Hepatocyte (in vitro differentiated cells): ENCODE measurements around the gene DISC1. TPM values are rescaled to one million over a fixed set of nuclear protein-coding genes. Genes with fewer than 3 reads are reported as not detected.

Source experiments
- DNase-seq: peaks from one replicate; pipeline ENCODE4 v3.0.0-alpha.2; 2016; ENCODE audit warnings: low spot score
- H2AFZ ChIP-seq: fragments of 200-600 bp; sonication (generic); 2 replicates; pipeline ENCODE4 v1.6.0; 2016; ENCODE audit warnings: antibody characterized with exemption, mild to moderate bottlenecking
- H3K27ac ChIP-seq: fragments of 200-600 bp; sonication (generic); 2 replicates; pipeline ENCODE4 v1.5.1; 2016; ENCODE audit warnings: mild to moderate bottlenecking
- H3K27me3 ChIP-seq: fragments of 200-600 bp; sonication (generic); 2 replicates; pipeline ENCODE4 v1.6.1; 2016
- H3K36me3 ChIP-seq: fragments of 200-600 bp; sonication (generic); replicated peaks from 2 replicates; pipeline ENCODE4 v1.5.1; 2016; ENCODE audit warnings: low read depth; ENCODE audit not compliant: insufficient read depth
- H3K4me1 ChIP-seq: fragments of 200-600 bp; sonication (generic); 2 replicates; pipeline ENCODE4 v1.5.1; 2016; ENCODE audit warnings: mild to moderate bottlenecking, moderate library complexity; ENCODE audit not compliant: insufficient read depth
- H3K4me2 ChIP-seq: fragments of 200-600 bp; sonication (generic); 2 replicates; pipeline ENCODE4 v1.6.0; 2016
- H3K4me3 ChIP-seq: fragments of 200-600 bp; sonication (generic); 2 replicates; pipeline ENCODE4 v1.5.1; 2016; ENCODE audit warnings: mild to moderate bottlenecking
- H3K79me2 ChIP-seq: fragments of 200-600 bp; sonication (generic); 2 replicates; pipeline ENCODE4 v1.6.0; 2017; ENCODE audit warnings: mild to moderate bottlenecking
- H3K9me2 ChIP-seq: fragments of 200-600 bp; sonication (generic); replicated peaks from 2 replicates; pipeline ENCODE4 v1.6.0; 2017; ENCODE audit warnings: mild to moderate bottlenecking; ENCODE audit not compliant: insufficient read depth
- H3K9me3 ChIP-seq: fragments of 200-600 bp; sonication (generic); 2 replicates; pipeline ENCODE4 v1.5.1; 2016; ENCODE audit warnings: low read depth, mild to moderate bottlenecking
- H4K20me1 ChIP-seq: fragments of 200-600 bp; sonication (generic); 2 replicates; pipeline ENCODE4 v1.6.0; 2016; ENCODE audit warnings: mild to moderate bottlenecking; ENCODE audit not compliant: insufficient read depth, poor library complexity, severe bottlenecking
- EZH2 ChIP-seq: fragments of 200-600 bp; sonication (generic); IDR thresholded peaks from 2 replicates; pipeline ENCODE4 v1.6.1; 2016; ENCODE audit warnings: antibody characterized with exemption, mild to moderate bottlenecking, borderline replicate concordance
- EZH2phosphoT487 ChIP-seq: fragments of 200-600 bp; sonication (generic); IDR thresholded peaks from one replicate; pipeline ENCODE4 v1.6.1; 2018; ENCODE audit warnings: antibody characterized with exemption, mild to moderate bottlenecking, low read depth, moderate library complexity; ENCODE audit not compliant: unreplicated experiment, severe bottlenecking
- WGBS: methylation state at CpG from one replicate; pipeline ENCODE4 v1.1.6; 2016; ENCODE audit warnings: low lambda C conversion rate; ENCODE audit errors: missing lambda C conversion rate; 5-methylcytosine and 5-hydroxymethylcytosine counted together
- polyA plus RNA-seq: library from polyadenylated mRNA; unstranded; fragments of >200 nt; fragmentation: Nextera tagmentation; extraction: Ambion mirVana; gene quantifications from 2 replicates; pipeline ENCODE4 v1.2.1, GENCODE V29; 2016
- total RNA-seq: library from RNA; depleted of rRNA; stranded (reverse); fragments of >200 nt; gene quantifications from 2 replicates; pipeline ENCODE4 v1.2.3, GENCODE V29; 2014
- TF ChIP-seq, protein P1 (sequence below): fragments of 200-600 bp; sonication (generic); IDR thresholded peaks from 2 replicates; pipeline ENCODE4 v1.5.1; 2016; ENCODE audit warnings: antibody characterized with exemption, mild to moderate bottlenecking; ENCODE audit not compliant: poor library complexity

Gene DISC1
- total and polyA plus RNA-seq, 2 experiments from 2014 or later, result 3.0 to 4.7 TPM

DNA sequence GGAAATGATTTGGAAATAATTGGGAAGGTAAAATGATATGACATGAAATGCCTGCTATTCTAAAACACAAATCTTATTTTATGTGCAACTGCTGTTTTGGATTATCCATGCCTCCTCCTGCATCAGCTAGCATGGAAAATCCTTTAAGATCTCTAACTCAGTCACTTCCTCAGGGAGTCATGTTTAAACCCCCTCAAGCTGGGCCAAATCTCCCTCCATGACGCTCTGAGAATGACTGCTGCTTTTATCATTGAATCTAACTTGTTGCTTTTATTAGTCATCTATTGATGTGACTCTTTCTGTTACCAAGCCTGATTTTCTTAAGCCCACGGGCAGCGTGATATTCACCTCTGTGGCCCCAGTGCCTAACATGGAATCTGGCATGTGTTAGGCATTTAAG, 324.8 kb downstream of the DISC1 start:
- Histone ChIP-seq H3K4me1 (no peaks in the 10 kb centered on the region), H2AFZ (no peak overlapping the region), H3K27ac (no peak overlapping the region), H3K4me2 (no peak overlapping the region), H3K27me3 (no peaks in the 10 kb centered on the region), H3K36me3 (no peaks in the 10 kb centered on the region), H3K79me2 (no peaks in the 10 kb centered on the region), H3K9me2 (no peaks in the 10 kb centered on the region), H4K20me1 (no peaks in the 10 kb centered on the region), H3K4me3 (no peak overlapping the region), H3K9me3 (no peaks in the 10 kb centered on the region)
- no peak for DNase-seq
- WGBS, result 58% methylated on average over 3 of the region's 3 CpGs
- TF ChIP-seq, protein P1, sequence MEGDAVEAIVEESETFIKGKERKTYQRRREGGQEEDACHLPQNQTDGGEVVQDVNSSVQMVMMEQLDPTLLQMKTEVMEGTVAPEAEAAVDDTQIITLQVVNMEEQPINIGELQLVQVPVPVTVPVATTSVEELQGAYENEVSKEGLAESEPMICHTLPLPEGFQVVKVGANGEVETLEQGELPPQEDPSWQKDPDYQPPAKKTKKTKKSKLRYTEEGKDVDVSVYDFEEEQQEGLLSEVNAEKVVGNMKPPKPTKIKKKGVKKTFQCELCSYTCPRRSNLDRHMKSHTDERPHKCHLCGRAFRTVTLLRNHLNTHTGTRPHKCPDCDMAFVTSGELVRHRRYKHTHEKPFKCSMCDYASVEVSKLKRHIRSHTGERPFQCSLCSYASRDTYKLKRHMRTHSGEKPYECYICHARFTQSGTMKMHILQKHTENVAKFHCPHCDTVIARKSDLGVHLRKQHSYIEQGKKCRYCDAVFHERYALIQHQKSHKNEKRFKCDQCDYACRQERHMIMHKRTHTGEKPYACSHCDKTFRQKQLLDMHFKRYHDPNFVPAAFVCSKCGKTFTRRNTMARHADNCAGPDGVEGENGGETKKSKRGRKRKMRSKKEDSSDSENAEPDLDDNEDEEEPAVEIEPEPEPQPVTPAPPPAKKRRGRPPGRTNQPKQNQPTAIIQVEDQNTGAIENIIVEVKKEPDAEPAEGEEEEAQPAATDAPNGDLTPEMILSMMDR, result no peak
- TF ChIP-seq EZH2phosphoT487 (no peak), EZH2 (no peak)

DNA sequence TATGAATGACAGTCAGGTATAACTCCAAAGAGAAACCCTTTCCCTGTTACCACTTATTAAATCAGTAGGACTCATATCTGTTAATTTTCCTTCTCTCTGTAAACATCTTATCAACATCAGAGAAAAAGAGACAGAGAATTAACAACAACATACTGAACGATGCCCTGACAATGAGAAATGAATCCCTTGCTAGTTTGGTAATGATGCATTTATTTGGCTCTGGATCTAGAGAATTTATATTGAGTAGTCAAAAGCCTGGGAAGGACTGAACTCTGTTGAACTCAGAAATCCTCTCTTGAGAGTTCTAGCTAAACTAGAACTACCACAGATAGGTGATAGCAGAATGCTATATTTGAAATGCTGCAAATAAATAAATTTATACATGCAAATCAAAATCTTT, 325.6 kb downstream of the DISC1 start:
- 53% methylated on average over 1 of the region's 1 CpG for whole genome bisulfite sequencing

DNA sequence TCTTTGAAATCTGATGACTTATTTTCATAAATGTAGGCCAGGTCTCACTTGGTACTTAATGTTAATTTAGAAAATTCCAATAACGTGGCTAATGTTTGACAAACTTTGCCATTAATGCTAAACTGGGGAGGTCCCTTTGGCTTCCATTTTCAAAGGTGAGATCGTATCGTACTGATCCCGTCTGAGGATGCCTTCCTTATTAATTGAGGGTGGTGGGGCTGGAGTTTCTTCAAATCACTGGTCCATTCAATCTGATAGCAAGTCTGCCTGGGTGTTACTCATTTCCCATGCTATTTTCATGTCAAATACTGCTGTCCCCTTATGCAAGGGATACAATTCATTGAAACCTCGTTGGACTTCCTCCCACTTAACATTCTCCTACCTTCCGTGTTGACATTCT, 327.1 kb downstream of the DISC1 start:
- Histone ChIP-seq H3K27ac (no peak overlapping the region), H3K4me2 (no peak overlapping the region), H3K9me3 (no peaks in the 10 kb centered on the region), H3K79me2 (no peaks in the 10 kb centered on the region), H4K20me1 (no peaks in the 10 kb centered on the region), H3K27me3 (no peaks in the 10 kb centered on the region), H3K9me2 (no peaks in the 10 kb centered on the region), H3K36me3 (no peaks in the 10 kb centered on the region), H2AFZ (no peak overlapping the region), H3K4me1 (peaks cover 6% of the 10 kb centered on the region), H3K4me3 (no peak overlapping the region)
- TF ChIP-seq, protein P1, result no peak
- TF ChIP-seq EZH2phosphoT487 (no peak), EZH2 (no peak)
- no peak for DNase-seq
- WGBS, result 91% methylated on average over 6 of the region's 6 CpGs

More for the DNA sequence above, 325.6 kb downstream of the DISC1 start:
- Histone ChIP-seq H3K36me3 (no peaks in the 10 kb centered on the region), H3K79me2 (no peaks in the 10 kb centered on the region), H3K27ac (no peak overlapping the region), H3K4me1 (no peaks in the 10 kb centered on the region), H3K4me2 (no peak overlapping the region), H3K9me2 (no peaks in the 10 kb centered on the region), H3K9me3 (no peaks in the 10 kb centered on the region), H4K20me1 (no peaks in the 10 kb centered on the region), H3K4me3 (no peak overlapping the region), H3K27me3 (no peaks in the 10 kb centered on the region), H2AFZ (no peak overlapping the region)
- TF ChIP-seq EZH2 (no peak), EZH2phosphoT487 (no peak)
- TF ChIP-seq, protein P1, result no peak
- DNase-seq, result no peak

DNA sequence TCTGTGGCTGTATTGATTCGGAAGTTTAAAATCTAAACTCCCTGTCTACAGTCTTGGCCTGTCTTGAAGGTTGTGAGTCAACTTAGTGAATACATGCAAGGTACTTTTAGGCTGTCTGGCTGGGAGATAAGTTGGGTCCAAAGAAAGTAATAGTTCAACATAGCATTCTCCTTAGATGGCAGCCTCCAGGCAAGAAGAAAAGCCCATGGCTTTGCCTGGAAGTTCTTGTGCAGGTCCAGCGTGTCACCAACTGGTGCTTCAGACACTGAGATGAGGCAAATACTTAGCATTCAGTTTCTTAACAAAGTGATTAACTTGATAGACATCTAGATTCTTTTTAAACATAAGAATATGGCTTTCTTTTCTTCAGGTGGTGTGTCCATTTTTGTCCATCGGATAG, 328.2 kb downstream of the DISC1 start:
- TF ChIP-seq EZH2phosphoT487 (no peak), EZH2 (no peak)
- TF ChIP-seq, protein P1, result no peak
- Histone ChIP-seq H3K79me2 (no peaks in the 10 kb centered on the region), H3K27me3 (no peaks in the 10 kb centered on the region), H3K9me2 (no peaks in the 10 kb centered on the region), H3K36me3 (no peaks in the 10 kb centered on the region), H3K9me3 (no peaks in the 10 kb centered on the region), H3K27ac (no peak overlapping the region), H4K20me1 (no peaks in the 10 kb centered on the region), H2AFZ (no peak overlapping the region), H3K4me2 (no peak overlapping the region), H3K4me1 (peaks cover 6% of the 10 kb centered on the region), H3K4me3 (no peak overlapping the region)
- WGBS, result 98% methylated on average over 3 of the region's 3 CpGs
- no peak for DNase-seq
